ENCODE measurements around the gene FBXO48. TPM values are rescaled to one million over a fixed set of nuclear protein-coding genes. Genes with fewer than 3 reads are reported as not detected.

Gene FBXO48
- total and polyA plus RNA-seq, 2 of the 4 experiments (the other 2 are of a cell fraction), result 0.18 to 0.43 TPM

DNA sequence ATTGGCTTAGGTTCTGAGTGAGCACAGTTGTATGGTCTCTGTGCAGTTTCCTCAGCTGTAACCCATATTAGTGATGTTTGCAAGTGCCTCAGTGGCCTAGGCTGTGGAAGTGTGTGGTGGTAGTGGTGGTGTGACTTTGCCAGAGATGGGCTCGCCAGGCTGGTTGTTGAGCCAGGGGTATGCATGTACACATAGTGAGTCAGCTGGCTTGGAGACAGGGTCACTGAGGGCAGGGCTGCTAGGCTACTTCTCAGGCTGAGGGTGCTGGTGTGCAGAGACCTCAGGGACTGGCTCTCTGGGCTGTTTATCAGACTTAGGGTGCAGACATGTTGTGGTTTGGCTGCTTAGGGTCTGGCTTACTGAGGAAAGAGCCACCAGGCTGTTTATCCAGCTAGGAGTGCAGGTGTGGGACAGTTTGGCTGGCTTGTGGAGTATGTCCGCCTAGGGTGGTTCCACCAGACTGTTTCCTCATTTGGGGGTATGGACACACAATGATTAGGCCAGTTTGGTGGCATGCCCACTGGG is 15.3 kb upstream of the FBXO48 start:
- Histone ChIP-seq H2BK15ac (ENCODE audit: low read depth, low read length) (no peak overlapping the region), H2AFZ (replicated peaks; ENCODE audit: low read length, poor library complexity) (no peak overlapping the region), H3K14ac (replicated peaks; ENCODE audit: low read depth, low read length) (no peak overlapping the region), H3K4me3 (ENCODE audit: insufficient read depth, low read depth, low read length) (no peak overlapping the region), H4K91ac (ENCODE audit: insufficient read depth, low read depth, low read length) (no peak overlapping the region), H2BK120ac (ENCODE audit: low read depth, low read length) (no peak overlapping the region), H4K20me1 (ENCODE audit: insufficient read depth, low read length) (no peaks in the 10 kb centered on the region), H2BK5ac (ENCODE audit: low read depth, low read length, poor library complexity, severe bottlenecking) (no peak overlapping the region), H3K27me3 (ENCODE audit: control insufficient read depth, insufficient read depth, low read length) (no peaks in the 10 kb centered on the region), H4K8ac (ENCODE audit: low read depth in 2 of 2, low read length in 2 of 2) (no peak overlapping the region), H3K36me3 (ENCODE audit: control insufficient read depth, insufficient read depth, low read length) (no peaks in the 10 kb centered on the region), H3K27ac (ENCODE audit: insufficient read depth, low read length) (no peak overlapping the region), H3K4ac (ENCODE audit: low read depth, low read length) (no peak overlapping the region), H2AK5ac (ENCODE audit: low read depth, low read length) (no peak overlapping the region), H3K4me2 (ENCODE audit: low read depth, low read length) (no peak overlapping the region), H3K18ac (ENCODE audit: low read depth, low read length) (no peak overlapping the region), H3K9me1 (ENCODE audit: insufficient read depth, low read length) (peaks cover 5% of the 10 kb centered on the region; the same call in 1 of the 2 replicates), H2AK9ac (replicated peaks; ENCODE audit: low read depth, low read length, poor library complexity) (no peak overlapping the region), H3K79me1 (ENCODE audit: low read depth in 1 of 2, low read length in 2 of 2) (peaks cover 0 to 10% of the 10 kb centered on the region in 2 experiments; a peak in 2 of 4 replicates), H3K9ac (ENCODE audit: low read depth, low read length) (no peak overlapping the region), H4K5ac (ENCODE audit: low read depth, low read length) (no peak overlapping the region), H2BK20ac (ENCODE audit: low read depth, low read length) (no peak overlapping the region), H3K23ac (ENCODE audit: low read depth, low read length) (no peak overlapping the region), H3K56ac (ENCODE audit: extremely low read depth, insufficient read depth, low read length) (no peak overlapping the region), H3K9me3 (ENCODE audit: control insufficient read depth, insufficient read depth, low read length) (no peaks in the 10 kb centered on the region), H3K4me1 (ENCODE audit: control insufficient read depth, insufficient read depth, low read length) (peaks cover 3% of the 10 kb centered on the region)
- TF ChIP-seq RCOR1 (IDR thresholded peaks at IDR 0.05; ENCODE audit: insufficient replicate concordance, low read length), result no peak
- no peak for TF ChIP-seq MXI1 (IDR thresholded peaks at IDR 0.05; ENCODE audit: borderline replicate concordance, low read depth, low read length)
- WGBS, 2 experiments (ENCODE audit: extremely low coverage in 2 of 2, insufficient read length in 1 of 2), result 100% methylated on average over 1 of the region's 2 CpGs; no CpG with 5 or more reads in 1 of the 2 experiments
- dilution Hi-C loops (cut with HindIII; ENCODE audit: low sequenced_read_pairs, unreplicated experiment) (no loop called here), in situ Hi-C loops (cut with MboI; ENCODE audit: low sequenced_read_pairs) (loop anchor here (25.0 kb wide), 1 partner anchor 105 kb away; no protein-coding TSS in a partner anchor), intact Hi-C loops (cut with micrococcal nuclease) (no loop called here)
- no TSS peak for BruUV-seq (replicated peaks)
- ChIA-PET CTCF (interaction anchor here (1.9 kb wide), 1 partner anchor 443 kb away, joined by 6 read pairs; no protein-coding TSS in a partner anchor), POLR2A (ENCODE audit: unreplicated experiment) (no interaction called here)
- ATAC-seq (ENCODE audit: low read depth) (no peak), DNase-seq (no peak)

All from IMR-90 (cell line).